Keratinocyte (primary cell): ENCODE results near the gene SRR. TPM values are rescaled to one million over a fixed set of nuclear protein-coding genes. Genes with fewer than 3 reads are reported as not detected.
"Not testable (repeated sequence)": the region's sequence is repeated elsewhere in the genome, so short reads cannot be mapped to it uniquely, and the experiment has no call there.

ENCODE experiments used
- DNase-seq: peaks from one replicate; pipeline ENCODE4 v3.0.0-alpha.2; 2011; ENCODE audit warnings: low read depth, missing footprints, low spot score
- FAIRE-seq: peaks from 2 replicates; lab custom pipeline; 2011; peaks lifted over from hg19 to GRCh38; lab: Jason Lieb, UNC
- H2AFZ ChIP-seq: 2 replicates; pipeline ENCODE4 v1.6.0; 2012; ENCODE audit warnings: low read length, control low read depth, inconsistent platforms; ENCODE audit not compliant: control insufficient read depth
- H3K27ac ChIP-seq: 2 replicates; pipeline ENCODE4 v1.5.1; 2011; ENCODE audit warnings: low read length; ENCODE audit not compliant: control insufficient read depth, insufficient read depth
- H3K27me3 ChIP-seq: 3 replicates; pipeline ENCODE4 v1.6.0; 2011; ENCODE audit warnings: low read length; ENCODE audit not compliant: control insufficient read depth, insufficient read depth; ENCODE audit errors: extremely low read depth
- H3K36me3 ChIP-seq, 2 experiments: 2 replicates in 1 of 2; 3 replicates in 1 of 2; pipeline ENCODE4 v1.5.1; 2011; ENCODE audit warnings: low read length in 2 of 2, mild to moderate bottlenecking in 1 of 2; ENCODE audit not compliant: control insufficient read depth in 2 of 2, insufficient read depth in 2 of 2; ENCODE audit errors: extremely low read depth in 1 of 2
- H3K4me1 ChIP-seq: 3 replicates; pipeline ENCODE4 v1.5.1; 2011; ENCODE audit warnings: low read length; ENCODE audit not compliant: control insufficient read depth, insufficient read depth; ENCODE audit errors: extremely low read depth
- H3K4me2 ChIP-seq: 3 replicates; pipeline ENCODE4 v1.6.0; 2011; ENCODE audit warnings: low read depth, low read length; ENCODE audit not compliant: control insufficient read depth, insufficient read depth; ENCODE audit errors: extremely low read depth
- H3K4me3 ChIP-seq, 3 experiments: fragments of 200-600 bp in 1 of 3; sonication (generic) in 1 of 3; 2 replicates in 2 of 3; 3 replicates in 1 of 3; pipeline ENCODE4 v1.5.1; 2011 to 2016; ENCODE audit warnings: low read length in 3 of 3, mild to moderate bottlenecking in 3 of 3, control low read depth in 2 of 3, inconsistent platforms in 1 of 3, low read depth in 1 of 3, mixed read lengths in 1 of 3, mixed run types in 1 of 3, moderate library complexity in 1 of 3; ENCODE audit not compliant: control insufficient read depth in 2 of 3, insufficient read depth in 2 of 3; ENCODE audit errors: extremely low read depth in 1 of 3
- H3K79me2 ChIP-seq: 2 replicates; pipeline ENCODE4 v1.6.0; 2012; ENCODE audit warnings: low read length; ENCODE audit not compliant: control insufficient read depth, insufficient read depth
- H3K9ac ChIP-seq: 3 replicates; pipeline ENCODE4 v1.6.0; 2011; ENCODE audit warnings: low read length; ENCODE audit not compliant: control insufficient read depth, insufficient read depth; ENCODE audit errors: extremely low read depth
- H3K9me1 ChIP-seq: 3 replicates; pipeline ENCODE4 v1.6.0; 2011; ENCODE audit warnings: low read length; ENCODE audit not compliant: control insufficient read depth, insufficient read depth; ENCODE audit errors: extremely low read depth
- H3K9me3 ChIP-seq: 2 replicates; pipeline ENCODE4 v1.5.1; 2012; ENCODE audit warnings: low read depth, low read length; ENCODE audit not compliant: control insufficient read depth
- H4K20me1 ChIP-seq: 3 replicates; pipeline ENCODE4 v1.6.0; 2011; ENCODE audit warnings: low read length; ENCODE audit not compliant: control insufficient read depth, insufficient read depth; ENCODE audit errors: extremely low read depth
- EZH2 ChIP-seq: IDR thresholded peaks from one replicate; pipeline ENCODE4 v1.6.1; 2012; ENCODE audit warnings: inconsistent platforms, mild to moderate bottlenecking, low read length, moderate library complexity
- dilution Hi-C: fragments of 300-500 bp; cut with MboI; formaldehyde crosslinking; loops from one replicate; pipeline ENCODE4 v1.7.0; 2020; ENCODE audit warnings: low sequenced_read_pairs; ENCODE audit not compliant: extremely low pct_ligation_motif_present
- polyA minus RNA-seq, 3 experiments: library from RNA; depleted of rRNA, polyadenylated mRNA; stranded (reverse); fragments of >200 nt; gene quantifications; 1 replicate in 1 of 3; 2 replicates in 1 of 3; 3 replicates in 1 of 3; pipeline ENCODE4 v1.2.3, GENCODE V29; 2011
- polyA plus RNA-seq, 5 experiments: library from polyadenylated mRNA; depleted of rRNA in 3 of 5; stranded (reverse) in 3 of 5; stranded (forward) in 1 of 5; unstranded in 1 of 5; fragments of >200 nt; gene quantifications; 1 replicate in 1 of 5; 2 replicates in 3 of 5; 3 replicates in 1 of 5; pipeline versions ENCODE4 v1.2.1 to v1.2.3, GENCODE V29; 2011 to 2012; ENCODE audit warnings: missing spikeins in 2 of 5, low read depth in 1 of 5, low replicate concordance in 1 of 5
- TF ChIP-seq, protein P1 (sequence below), 3 experiments: IDR thresholded peaks in 1 of 3; conservative IDR thresholded peaks in 1 of 3; optimal IDR thresholded peaks in 1 of 3; 2 replicates in 2 of 3; 3 replicates in 1 of 3; pipeline versions ENCODE3 to v1.5.1; 2011; ENCODE audit warnings: low read length in 3 of 3, mild to moderate bottlenecking in 3 of 3, moderate library complexity in 2 of 3, control low read depth in 1 of 3, inconsistent platforms in 1 of 3; ENCODE audit not compliant: insufficient read depth in 2 of 3; ENCODE audit errors: extremely low read depth in 1 of 3

SRR gene, protein sequence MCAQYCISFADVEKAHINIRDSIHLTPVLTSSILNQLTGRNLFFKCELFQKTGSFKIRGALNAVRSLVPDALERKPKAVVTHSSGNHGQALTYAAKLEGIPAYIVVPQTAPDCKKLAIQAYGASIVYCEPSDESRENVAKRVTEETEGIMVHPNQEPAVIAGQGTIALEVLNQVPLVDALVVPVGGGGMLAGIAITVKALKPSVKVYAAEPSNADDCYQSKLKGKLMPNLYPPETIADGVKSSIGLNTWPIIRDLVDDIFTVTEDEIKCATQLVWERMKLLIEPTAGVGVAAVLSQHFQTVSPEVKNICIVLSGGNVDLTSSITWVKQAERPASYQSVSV
- polyA plus RNA-seq = 13.1 to 18.7 TPM (median 17.7 TPM) in 3 replicates
- 6.3 TPM for polyA plus RNA-seq (2011; ENCODE audit: low read depth)
- polyA plus RNA-seq (2011; cell fraction: cytosol; rRNA removed) = 10.5 and 10.8 TPM in 2 replicates
- 4.8 and 7.3 TPM in 2 replicates for polyA plus RNA-seq (2011; cell fraction: nucleus; rRNA removed)
- polyA plus RNA-seq (2012; ENCODE audit: low replicate concordance) = 6.3 and 16.1 TPM in 2 replicates
- polyA minus RNA-seq = 6.0 to 14.4 TPM (median 12.9 TPM) in 3 replicates
- 15.0 TPM for polyA minus RNA-seq (2011; cell fraction: cytosol; rRNA and poly(A)+ RNA removed)
- polyA minus RNA-seq (2011; cell fraction: nucleus; rRNA and poly(A)+ RNA removed) = 5.0 and 6.8 TPM in 2 replicates

DNA sequence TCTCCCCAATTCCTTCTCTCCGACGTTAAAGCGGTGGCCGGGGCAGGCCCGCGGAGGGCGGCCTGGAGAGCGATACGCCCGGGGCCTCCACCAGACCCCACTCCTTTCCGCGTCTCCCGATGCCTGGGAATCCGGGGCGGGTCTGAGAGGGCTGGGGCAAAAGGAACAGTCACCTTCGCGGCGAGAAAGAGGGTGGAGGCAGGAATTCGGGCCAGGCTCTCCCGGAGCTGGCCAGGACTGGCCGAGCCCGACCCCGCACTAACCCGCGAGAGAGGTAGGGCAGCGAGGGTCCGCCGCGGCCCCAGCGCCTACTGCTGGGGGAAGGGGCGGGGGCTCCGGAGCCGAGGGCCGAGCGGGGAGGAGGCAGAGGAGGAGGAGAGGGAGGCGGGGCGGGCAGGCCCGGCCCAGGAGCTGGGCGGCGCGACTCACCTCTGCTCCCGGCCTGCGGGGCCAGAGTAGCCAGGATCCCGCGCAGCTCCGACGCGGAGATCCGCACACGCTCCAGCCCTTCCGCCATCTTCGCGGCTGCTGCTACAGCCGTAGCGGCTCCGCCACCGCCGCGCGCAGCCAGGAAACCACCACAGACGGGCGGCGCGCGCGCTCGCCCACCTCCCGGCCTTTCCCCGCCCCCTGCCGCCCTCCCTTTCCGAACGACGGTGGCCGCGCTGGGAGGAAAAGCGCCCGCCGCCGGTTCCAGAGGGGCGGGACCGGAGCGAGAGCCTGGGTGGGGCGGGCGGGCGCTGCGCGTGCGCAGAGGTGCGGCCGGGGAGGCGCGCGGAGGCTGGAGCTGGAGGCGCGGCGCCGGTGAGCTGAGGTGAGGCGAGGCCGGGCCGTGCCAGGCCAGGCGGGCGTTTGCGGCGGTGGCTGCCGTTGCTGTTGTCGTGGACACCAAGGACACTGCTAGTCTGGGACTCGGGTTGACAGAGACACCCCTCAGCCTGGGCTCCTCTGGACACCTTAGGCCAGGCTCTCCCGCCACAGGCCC is at the start of gene SRR, which contains the start of gene SMG6:
SRR (plus strand) TSS at position 747 of the 985 bp plus-strand sequence. CDS start 11,611 bp downstream, outside the sequence.
SMG6 (minus strand) TSS at position 582 of the 985 bp plus-strand sequence; CDS start at position 517, 65 bp downstream.
- peak within 1 kb of the TSS; percentile 55 for H3K4me2 ChIP-seq
- dilution Hi-C loops = no loop called here
- FAIRE-seq = no peak
- peak within 1 kb of the TSS; percentile 70 for H3K27ac ChIP-seq
- H2AFZ ChIP-seq = peak within 1 kb of the TSS; percentile 84
- H3K9me1 ChIP-seq = no peaks in the 10 kb centered on the region
- peaks cover 6 to 13% of the 10 kb centered on the region in 2 experiments for H3K36me3 ChIP-seq
- TF ChIP-seq, protein P1, sequence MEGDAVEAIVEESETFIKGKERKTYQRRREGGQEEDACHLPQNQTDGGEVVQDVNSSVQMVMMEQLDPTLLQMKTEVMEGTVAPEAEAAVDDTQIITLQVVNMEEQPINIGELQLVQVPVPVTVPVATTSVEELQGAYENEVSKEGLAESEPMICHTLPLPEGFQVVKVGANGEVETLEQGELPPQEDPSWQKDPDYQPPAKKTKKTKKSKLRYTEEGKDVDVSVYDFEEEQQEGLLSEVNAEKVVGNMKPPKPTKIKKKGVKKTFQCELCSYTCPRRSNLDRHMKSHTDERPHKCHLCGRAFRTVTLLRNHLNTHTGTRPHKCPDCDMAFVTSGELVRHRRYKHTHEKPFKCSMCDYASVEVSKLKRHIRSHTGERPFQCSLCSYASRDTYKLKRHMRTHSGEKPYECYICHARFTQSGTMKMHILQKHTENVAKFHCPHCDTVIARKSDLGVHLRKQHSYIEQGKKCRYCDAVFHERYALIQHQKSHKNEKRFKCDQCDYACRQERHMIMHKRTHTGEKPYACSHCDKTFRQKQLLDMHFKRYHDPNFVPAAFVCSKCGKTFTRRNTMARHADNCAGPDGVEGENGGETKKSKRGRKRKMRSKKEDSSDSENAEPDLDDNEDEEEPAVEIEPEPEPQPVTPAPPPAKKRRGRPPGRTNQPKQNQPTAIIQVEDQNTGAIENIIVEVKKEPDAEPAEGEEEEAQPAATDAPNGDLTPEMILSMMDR (optimal IDR thresholded peaks at IDR 0.05 in 1 of 3, IDR thresholded peaks at IDR 0.05 in 1 of 3, conservative IDR thresholded peaks at IDR 0.05 in 1 of 3; ENCODE audit: extremely low read depth in 1 of 3, insufficient read depth in 2 of 3, low read length in 3 of 3) = no peak
- TF ChIP-seq EZH2 = no peak
- no peak for DNase-seq
- peak within 1 kb of the TSS; percentile 92 for H3K9ac ChIP-seq
- peak within 1 kb of the TSS; percentile 69 to 92 (median 72) for H3K4me3 ChIP-seq
- no peaks in the 10 kb centered on the region for H3K27me3 ChIP-seq
- H4K20me1 ChIP-seq = no peaks in the 10 kb centered on the region
- H3K4me1 ChIP-seq = peaks cover 7% of the 10 kb centered on the region
- H3K79me2 ChIP-seq = peaks cover 60% of the 10 kb centered on the region
- H3K9me3 ChIP-seq = no peaks in the 10 kb centered on the region

DNA sequence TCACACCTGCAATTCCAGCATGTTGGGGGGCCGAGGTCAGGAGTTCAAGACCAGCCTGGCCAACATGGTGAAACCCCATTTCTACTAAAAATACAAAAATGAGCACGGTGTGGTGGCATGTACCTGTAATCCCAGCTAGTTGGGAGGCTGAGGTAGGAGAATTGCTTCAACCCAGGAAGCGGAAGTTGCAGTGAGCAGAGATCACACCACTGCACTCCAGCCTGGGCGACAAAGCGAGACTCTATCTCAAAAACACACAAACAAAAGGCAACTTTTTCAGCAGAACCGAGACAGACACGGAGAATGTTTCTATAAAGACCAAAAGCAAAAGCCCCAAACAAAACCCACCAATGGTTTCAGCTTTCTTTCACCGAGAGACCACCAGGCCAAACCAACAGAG is 44.9 kb upstream of the SRR start:
- H3K27ac ChIP-seq, H3K9me1 ChIP-seq, DNase-seq, H4K20me1 ChIP-seq, H2AFZ ChIP-seq, H3K4me3 ChIP-seq, dilution Hi-C loops, H3K9me3 ChIP-seq, H3K27me3 ChIP-seq, H3K36me3 ChIP-seq, H3K79me2 ChIP-seq, H3K9ac ChIP-seq: not testable (repeated sequence)
- Histone ChIP-seq H3K4me1 (peaks cover 25% of the 10 kb centered on the region), H3K4me2 (peak overlapping the region; percentile 52)
- FAIRE-seq = peak; percentile 55
